HepG2 (cell line): ENCODE measurements around the gene RIN3. TPM values are rescaled to one million over a fixed set of nuclear protein-coding genes. Genes with fewer than 3 reads are reported as not detected.

Experiments
- LCORL ChIP-seq, 2 experiments: fragments of 450-650 bp in 1 of 2; sonication (generic) in 1 of 2; formaldehyde crosslinking in 1 of 2; IDR thresholded peaks; 2 replicates each; pipeline versions ENCODE4 v1.5.0 to v1.6.1; 2017 to 2020; ENCODE audit warnings: antibody characterized with exemption in 1 of 2, missing genetic modification reagents in 1 of 2
- NFKB2 ChIP-seq: sonication (generic); formaldehyde crosslinking; IDR thresholded peaks from 2 replicates; pipeline ENCODE4 v1.4.0; 2020; ENCODE audit warnings: missing genetic modification reagents, borderline replicate concordance
- TEAD3 ChIP-seq: optimal IDR thresholded peaks from 2 replicates; pipeline ENCODE3; 2016; ENCODE audit warnings: borderline replicate concordance
- TIGD3 ChIP-seq: sonication (generic); formaldehyde crosslinking; IDR thresholded peaks from 2 replicates; pipeline ENCODE4 v1.5.1; 2020; ENCODE audit warnings: mild to moderate bottlenecking, missing genetic modification reagents, borderline replicate concordance
- ZNF138 ChIP-seq: sonication (generic); formaldehyde crosslinking; IDR thresholded peaks from 2 replicates; pipeline ENCODE4 v1.5.0; 2020; ENCODE audit warnings: mild to moderate bottlenecking, low read depth, missing genetic modification reagents
- ZNF362 ChIP-seq: sonication (generic); formaldehyde crosslinking; IDR thresholded peaks from 2 replicates; pipeline ENCODE4 v1.4.0; 2020; ENCODE audit warnings: missing genetic modification reagents, mild to moderate bottlenecking, borderline replicate concordance
- ZNF839 ChIP-seq: sonication (generic); formaldehyde crosslinking; IDR thresholded peaks from 2 replicates; pipeline ENCODE4 v1.4.0; 2020; ENCODE audit warnings: missing genetic modification reagents, mild to moderate bottlenecking, borderline replicate concordance
- polyA plus RNA-seq, 8 experiments: library from polyadenylated mRNA; depleted of rRNA in 3 of 8; stranded (reverse) in 7 of 8; unstranded in 1 of 8; fragments of >200 nt; fragmentation: Illumina TruSeq in 4 of 8; extraction: Trizol in 4 of 8; gene quantifications; 2 replicates each; pipeline versions ENCODE4 v1.2.1 to v1.2.3, GENCODE V29; 2011 to 2016; ENCODE audit warnings: low read depth in 4 of 8, missing spikeins in 1 of 8, mixed read lengths in 1 of 8; ENCODE audit not compliant: insufficient read depth in 1 of 8
- total RNA-seq, 5 experiments: library from RNA; depleted of rRNA; stranded (reverse); fragments of >200 nt; fragmentation: Illumina TruSeq; extraction: Trizol; gene quantifications; 2 replicates each; pipeline ENCODE4 v1.2.3, GENCODE V29; 2016; ENCODE audit warnings: low read depth in 1 of 5
- TF ChIP-seq, protein P1 (sequence below): sonication (generic); formaldehyde crosslinking; IDR thresholded peaks from 2 replicates; pipeline ENCODE4 v1.4.0; 2020; ENCODE audit warnings: mild to moderate bottlenecking, missing genetic modification reagents
- TF ChIP-seq, protein P2 (sequence below): sonication (generic); formaldehyde crosslinking; IDR thresholded peaks from 2 replicates; pipeline ENCODE4 v1.4.0; 2020; ENCODE audit warnings: missing genetic modification reagents
- TF ChIP-seq, protein P3 (sequence below): sonication (generic); formaldehyde crosslinking; conservative IDR thresholded peaks from 2 replicates; pipeline ENCODE4 v1.4.0; 2020; ENCODE audit warnings: mild to moderate bottlenecking, missing genetic modification reagents, moderate library complexity
- TF ChIP-seq, protein P4 (sequence below): sonication (generic); formaldehyde crosslinking; IDR thresholded peaks from 2 replicates; pipeline ENCODE4 v1.4.0; 2020; ENCODE audit warnings: missing genetic modification reagents; ENCODE audit errors: not compliant biosample characterization

The RIN3 gene
- total and polyA plus RNA-seq, 2 of the 13 experiments (the other 11 are each of a cell fraction or from before 2014, with no cell fraction given): 2.3 to 3.6 TPM

GRCh38 chr14:92556863-92557543 lies 43.4 kb downstream of the RIN3 start (continued):
- TF ChIP-seq, protein P1, sequence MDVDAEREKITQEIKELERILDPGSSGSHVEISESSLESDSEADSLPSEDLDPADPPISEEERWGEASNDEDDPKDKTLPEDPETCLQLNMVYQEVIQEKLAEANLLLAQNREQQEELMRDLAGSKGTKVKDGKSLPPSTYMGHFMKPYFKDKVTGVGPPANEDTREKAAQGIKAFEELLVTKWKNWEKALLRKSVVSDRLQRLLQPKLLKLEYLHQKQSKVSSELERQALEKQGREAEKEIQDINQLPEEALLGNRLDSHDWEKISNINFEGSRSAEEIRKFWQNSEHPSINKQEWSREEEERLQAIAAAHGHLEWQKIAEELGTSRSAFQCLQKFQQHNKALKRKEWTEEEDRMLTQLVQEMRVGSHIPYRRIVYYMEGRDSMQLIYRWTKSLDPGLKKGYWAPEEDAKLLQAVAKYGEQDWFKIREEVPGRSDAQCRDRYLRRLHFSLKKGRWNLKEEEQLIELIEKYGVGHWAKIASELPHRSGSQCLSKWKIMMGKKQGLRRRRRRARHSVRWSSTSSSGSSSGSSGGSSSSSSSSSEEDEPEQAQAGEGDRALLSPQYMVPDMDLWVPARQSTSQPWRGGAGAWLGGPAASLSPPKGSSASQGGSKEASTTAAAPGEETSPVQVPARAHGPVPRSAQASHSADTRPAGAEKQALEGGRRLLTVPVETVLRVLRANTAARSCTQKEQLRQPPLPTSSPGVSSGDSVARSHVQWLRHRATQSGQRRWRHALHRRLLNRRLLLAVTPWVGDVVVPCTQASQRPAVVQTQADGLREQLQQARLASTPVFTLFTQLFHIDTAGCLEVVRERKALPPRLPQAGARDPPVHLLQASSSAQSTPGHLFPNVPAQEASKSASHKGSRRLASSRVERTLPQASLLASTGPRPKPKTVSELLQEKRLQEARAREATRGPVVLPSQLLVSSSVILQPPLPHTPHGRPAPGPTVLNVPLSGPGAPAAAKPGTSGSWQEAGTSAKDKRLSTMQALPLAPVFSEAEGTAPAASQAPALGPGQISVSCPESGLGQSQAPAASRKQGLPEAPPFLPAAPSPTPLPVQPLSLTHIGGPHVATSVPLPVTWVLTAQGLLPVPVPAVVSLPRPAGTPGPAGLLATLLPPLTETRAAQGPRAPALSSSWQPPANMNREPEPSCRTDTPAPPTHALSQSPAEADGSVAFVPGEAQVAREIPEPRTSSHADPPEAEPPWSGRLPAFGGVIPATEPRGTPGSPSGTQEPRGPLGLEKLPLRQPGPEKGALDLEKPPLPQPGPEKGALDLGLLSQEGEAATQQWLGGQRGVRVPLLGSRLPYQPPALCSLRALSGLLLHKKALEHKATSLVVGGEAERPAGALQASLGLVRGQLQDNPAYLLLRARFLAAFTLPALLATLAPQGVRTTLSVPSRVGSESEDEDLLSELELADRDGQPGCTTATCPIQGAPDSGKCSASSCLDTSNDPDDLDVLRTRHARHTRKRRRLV (CRISPR knock-in tag): no peak
- TF ChIP-seq TIGD3 (CRISPR knock-in tag) (no peak), ZNF839 (CRISPR knock-in tag) (no peak), LCORL (IDR thresholded peaks at IDR 0.05) (no peak), LCORL (CRISPR knock-in tag; IDR thresholded peaks at IDR 0.05) (peak; percentile 96), TEAD3 (CRISPR knock-in tag) (peak; percentile 94), ZNF138 (CRISPR knock-in tag) (0 out of 2 replicates have a peak, but pooled peaks have one; percentile 59), ZNF362 (CRISPR knock-in tag) (no peak; the same call in 1 of the 2 replicates), NFKB2 (CRISPR knock-in tag) (no peak)
- TF ChIP-seq, protein P2, sequence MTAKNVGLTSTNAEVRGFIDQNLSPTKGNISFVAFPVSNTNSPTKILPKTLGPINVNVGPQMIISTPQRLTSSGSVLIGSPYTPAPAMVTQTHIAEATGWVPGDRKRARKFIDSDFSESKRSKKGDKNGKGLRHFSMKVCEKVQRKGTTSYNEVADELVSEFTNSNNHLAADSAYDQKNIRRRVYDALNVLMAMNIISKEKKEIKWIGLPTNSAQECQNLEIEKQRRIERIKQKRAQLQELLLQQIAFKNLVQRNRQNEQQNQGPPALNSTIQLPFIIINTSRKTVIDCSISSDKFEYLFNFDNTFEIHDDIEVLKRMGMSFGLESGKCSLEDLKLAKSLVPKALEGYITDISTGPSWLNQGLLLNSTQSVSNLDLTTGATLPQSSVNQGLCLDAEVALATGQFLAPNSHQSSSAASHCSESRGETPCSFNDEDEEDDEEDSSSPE (CRISPR knock-in tag): 0 out of 2 replicates have a peak, but pooled peaks have one; percentile 29
- TF ChIP-seq, protein P3, sequence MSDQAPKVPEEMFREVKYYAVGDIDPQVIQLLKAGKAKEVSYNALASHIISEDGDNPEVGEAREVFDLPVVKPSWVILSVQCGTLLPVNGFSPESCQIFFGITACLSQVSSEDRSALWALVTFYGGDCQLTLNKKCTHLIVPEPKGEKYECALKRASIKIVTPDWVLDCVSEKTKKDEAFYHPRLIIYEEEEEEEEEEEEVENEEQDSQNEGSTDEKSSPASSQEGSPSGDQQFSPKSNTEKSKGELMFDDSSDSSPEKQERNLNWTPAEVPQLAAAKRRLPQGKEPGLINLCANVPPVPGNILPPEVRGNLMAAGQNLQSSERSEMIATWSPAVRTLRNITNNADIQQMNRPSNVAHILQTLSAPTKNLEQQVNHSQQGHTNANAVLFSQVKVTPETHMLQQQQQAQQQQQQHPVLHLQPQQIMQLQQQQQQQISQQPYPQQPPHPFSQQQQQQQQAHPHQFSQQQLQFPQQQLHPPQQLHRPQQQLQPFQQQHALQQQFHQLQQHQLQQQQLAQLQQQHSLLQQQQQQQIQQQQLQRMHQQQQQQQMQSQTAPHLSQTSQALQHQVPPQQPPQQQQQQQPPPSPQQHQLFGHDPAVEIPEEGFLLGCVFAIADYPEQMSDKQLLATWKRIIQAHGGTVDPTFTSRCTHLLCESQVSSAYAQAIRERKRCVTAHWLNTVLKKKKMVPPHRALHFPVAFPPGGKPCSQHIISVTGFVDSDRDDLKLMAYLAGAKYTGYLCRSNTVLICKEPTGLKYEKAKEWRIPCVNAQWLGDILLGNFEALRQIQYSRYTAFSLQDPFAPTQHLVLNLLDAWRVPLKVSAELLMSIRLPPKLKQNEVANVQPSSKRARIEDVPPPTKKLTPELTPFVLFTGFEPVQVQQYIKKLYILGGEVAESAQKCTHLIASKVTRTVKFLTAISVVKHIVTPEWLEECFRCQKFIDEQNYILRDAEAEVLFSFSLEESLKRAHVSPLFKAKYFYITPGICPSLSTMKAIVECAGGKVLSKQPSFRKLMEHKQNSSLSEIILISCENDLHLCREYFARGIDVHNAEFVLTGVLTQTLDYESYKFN: peak; percentile 97
- TF ChIP-seq, protein P4, sequence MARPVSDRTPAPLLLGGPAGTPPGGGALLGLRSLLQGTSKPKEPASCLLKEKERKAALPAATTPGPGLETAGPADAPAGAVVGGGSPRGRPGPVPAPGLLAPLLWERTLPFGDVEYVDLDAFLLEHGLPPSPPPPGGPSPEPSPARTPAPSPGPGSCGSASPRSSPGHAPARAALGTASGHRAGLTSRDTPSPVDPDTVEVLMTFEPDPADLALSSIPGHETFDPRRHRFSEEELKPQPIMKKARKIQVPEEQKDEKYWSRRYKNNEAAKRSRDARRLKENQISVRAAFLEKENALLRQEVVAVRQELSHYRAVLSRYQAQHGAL (CRISPR knock-in tag): no peak
